ENCODE data around the gene IQUB. TPM values are rescaled to one million over a fixed set of nuclear protein-coding genes. Genes with fewer than 3 reads are reported as not detected.

IQUB gene
- polyA plus RNA-seq, 1 donor (not counting 4 experiments of a cell fraction or from before 2014, with no cell fraction given), result 0.04 TPM

DNA sequence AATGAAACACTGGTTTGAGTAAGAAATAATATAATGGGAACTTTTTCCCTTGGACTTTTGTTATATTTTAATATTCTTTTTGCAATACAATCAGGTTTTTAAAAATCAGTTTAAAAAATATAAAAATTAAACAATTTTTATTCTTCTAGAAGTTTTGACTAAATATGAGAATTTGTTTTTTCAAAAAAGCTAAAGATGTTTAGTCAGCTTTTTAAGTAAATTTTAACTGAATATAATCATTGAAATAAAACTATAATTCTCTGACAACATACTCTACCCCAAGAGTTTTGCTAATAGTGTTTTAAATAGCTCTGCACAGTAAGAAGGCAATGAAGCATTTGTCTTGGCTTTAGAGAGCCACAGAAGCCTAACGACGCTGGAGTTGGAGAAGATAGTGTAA lies 70.5 kb downstream of the IQUB start:
- Histone ChIP-seq H3K36me3 (ENCODE audit: control insufficient read depth in 2 of 2, extremely low read depth in 1 of 2, insufficient read depth in 2 of 2, low read length in 2 of 2) (no peaks in the 10 kb centered on the region), H3K9ac (ENCODE audit: control insufficient read depth, extremely low read depth, insufficient read depth, low read length) (no peak overlapping the region), H4K20me1 (ENCODE audit: control insufficient read depth, extremely low read depth, insufficient read depth, low read length) (no peaks in the 10 kb centered on the region), H3K9me1 (ENCODE audit: control insufficient read depth, extremely low read depth, insufficient read depth, low read length) (no peaks in the 10 kb centered on the region), H3K27ac (ENCODE audit: control insufficient read depth, insufficient read depth, low read length) (no peak overlapping the region), H3K4me2 (ENCODE audit: control insufficient read depth, extremely low read depth, insufficient read depth, low read depth, low read length) (no peak overlapping the region), H3K27me3 (ENCODE audit: control insufficient read depth, extremely low read depth, insufficient read depth, low read length) (no peaks in the 10 kb centered on the region), H3K79me2 (ENCODE audit: control insufficient read depth, insufficient read depth, low read length) (no peaks in the 10 kb centered on the region), H3K4me3 (ENCODE audit: control insufficient read depth in 2 of 3, extremely low read depth in 1 of 3, insufficient read depth in 2 of 3, low read depth in 1 of 3, low read length in 3 of 3) (no peak overlapping the region), H3K4me1 (ENCODE audit: control insufficient read depth, extremely low read depth, insufficient read depth, low read length) (no peaks in the 10 kb centered on the region), H3K9me3 (ENCODE audit: control insufficient read depth, low read depth, low read length) (no peaks in the 10 kb centered on the region), H2AFZ (ENCODE audit: control insufficient read depth, low read length) (no peak overlapping the region)
- no peak for DNase-seq (ENCODE audit: low read depth, low spot score)
- dilution Hi-C loops (cut with MboI; ENCODE audit: extremely low pct_ligation_motif_present, low sequenced_read_pairs), result no loop called here
- no peak for FAIRE-seq
- no peak for TF ChIP-seq CTCF (optimal IDR thresholded peaks at IDR 0.05 in 1 of 3, IDR thresholded peaks at IDR 0.05 in 1 of 3, conservative IDR thresholded peaks at IDR 0.05 in 1 of 3; ENCODE audit: extremely low read depth in 1 of 3, insufficient read depth in 2 of 3, low read length in 3 of 3)
- no peak for TF ChIP-seq EZH2 (IDR thresholded peaks at IDR 0.05; ENCODE audit: low read length)

DNA sequence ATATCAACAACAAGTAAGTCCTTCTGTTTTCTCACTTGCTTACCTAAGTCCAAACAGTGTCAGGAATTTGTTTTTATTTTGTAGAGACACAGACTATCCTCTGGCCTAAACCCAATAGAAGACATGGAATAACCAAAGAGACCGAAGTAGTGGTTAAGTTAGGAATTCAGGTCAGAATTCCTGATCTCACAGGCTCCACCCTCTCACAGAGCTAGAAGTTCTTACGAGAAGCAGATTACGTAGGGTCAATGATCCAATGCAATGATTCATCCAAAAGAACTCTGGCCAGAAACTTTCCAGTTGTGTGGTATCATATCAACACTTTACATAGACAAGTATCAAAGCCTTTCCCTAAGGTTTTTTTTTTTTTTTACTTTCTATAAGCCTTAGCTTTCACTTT lies 73.8 kb downstream of the IQUB start:
- DNase-seq (ENCODE audit: low read depth, low spot score) (no peak), FAIRE-seq (no peak)
- no peak overlapping the region for H3K4me2 ChIP-seq (ENCODE audit: control insufficient read depth, extremely low read depth, insufficient read depth, low read depth, low read length)
- no peak overlapping the region for H2AFZ ChIP-seq (ENCODE audit: control insufficient read depth, low read length)
- H3K9ac ChIP-seq (ENCODE audit: control insufficient read depth, extremely low read depth, insufficient read depth, low read length), result no peak overlapping the region
- H3K9me1 ChIP-seq (ENCODE audit: control insufficient read depth, extremely low read depth, insufficient read depth, low read length), result no peaks in the 10 kb centered on the region
- H3K79me2 ChIP-seq (ENCODE audit: control insufficient read depth, insufficient read depth, low read length), result no peaks in the 10 kb centered on the region
- H3K9me3 ChIP-seq (ENCODE audit: control insufficient read depth, low read depth, low read length), result no peaks in the 10 kb centered on the region
- no peaks in the 10 kb centered on the region for H3K27me3 ChIP-seq (ENCODE audit: control insufficient read depth, extremely low read depth, insufficient read depth, low read length)
- TF ChIP-seq CTCF (optimal IDR thresholded peaks at IDR 0.05 in 1 of 3, IDR thresholded peaks at IDR 0.05 in 1 of 3, conservative IDR thresholded peaks at IDR 0.05 in 1 of 3; ENCODE audit: extremely low read depth in 1 of 3, insufficient read depth in 2 of 3, low read length in 3 of 3) (no peak), EZH2 (IDR thresholded peaks at IDR 0.05; ENCODE audit: low read length) (no peak)
- no peaks in the 10 kb centered on the region for H4K20me1 ChIP-seq (ENCODE audit: control insufficient read depth, extremely low read depth, insufficient read depth, low read length)
- no peaks in the 10 kb centered on the region for H3K4me1 ChIP-seq (ENCODE audit: control insufficient read depth, extremely low read depth, insufficient read depth, low read length)
- no peak overlapping the region for H3K27ac ChIP-seq (ENCODE audit: control insufficient read depth, insufficient read depth, low read length)
- dilution Hi-C loops (cut with MboI; ENCODE audit: extremely low pct_ligation_motif_present, low sequenced_read_pairs), result no loop called here
- H3K36me3 ChIP-seq (ENCODE audit: control insufficient read depth in 2 of 2, extremely low read depth in 1 of 2, insufficient read depth in 2 of 2, low read length in 2 of 2), result no peaks in the 10 kb centered on the region
- H3K4me3 ChIP-seq (ENCODE audit: control insufficient read depth in 2 of 3, extremely low read depth in 1 of 3, insufficient read depth in 2 of 3, low read depth in 1 of 3, low read length in 3 of 3), result no peak overlapping the region
